GM13976 (cell line): ENCODE data around the gene DCAKD.

Experiments
- DNase-seq: peaks from one replicate; pipeline ENCODE4 v3.0.0; 2012; ENCODE audit warnings: low spot score
- in situ Hi-C: fragments of 300-500 bp; cut with MboI; formaldehyde crosslinking; loops from one replicate; pipeline ENCODE4 v1.12.0; 2022; ENCODE audit warnings: low sequenced_read_pairs, mixed read lengths, inconsistent platforms; ENCODE audit not compliant: unreplicated experiment
- TF ChIP-seq, protein P1 (sequence below): IDR thresholded peaks from 2 replicates; pipeline ENCODE4 v1.5.1; 2012; ENCODE audit warnings: borderline replicate concordance, mild to moderate bottlenecking; ENCODE audit not compliant: insufficient read depth; ENCODE audit errors: extremely low read depth, missing control alignments, control extremely low read depth

DCAKD gene, protein sequence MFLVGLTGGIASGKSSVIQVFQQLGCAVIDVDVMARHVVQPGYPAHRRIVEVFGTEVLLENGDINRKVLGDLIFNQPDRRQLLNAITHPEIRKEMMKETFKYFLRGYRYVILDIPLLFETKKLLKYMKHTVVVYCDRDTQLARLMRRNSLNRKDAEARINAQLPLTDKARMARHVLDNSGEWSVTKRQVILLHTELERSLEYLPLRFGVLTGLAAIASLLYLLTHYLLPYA

DNA sequence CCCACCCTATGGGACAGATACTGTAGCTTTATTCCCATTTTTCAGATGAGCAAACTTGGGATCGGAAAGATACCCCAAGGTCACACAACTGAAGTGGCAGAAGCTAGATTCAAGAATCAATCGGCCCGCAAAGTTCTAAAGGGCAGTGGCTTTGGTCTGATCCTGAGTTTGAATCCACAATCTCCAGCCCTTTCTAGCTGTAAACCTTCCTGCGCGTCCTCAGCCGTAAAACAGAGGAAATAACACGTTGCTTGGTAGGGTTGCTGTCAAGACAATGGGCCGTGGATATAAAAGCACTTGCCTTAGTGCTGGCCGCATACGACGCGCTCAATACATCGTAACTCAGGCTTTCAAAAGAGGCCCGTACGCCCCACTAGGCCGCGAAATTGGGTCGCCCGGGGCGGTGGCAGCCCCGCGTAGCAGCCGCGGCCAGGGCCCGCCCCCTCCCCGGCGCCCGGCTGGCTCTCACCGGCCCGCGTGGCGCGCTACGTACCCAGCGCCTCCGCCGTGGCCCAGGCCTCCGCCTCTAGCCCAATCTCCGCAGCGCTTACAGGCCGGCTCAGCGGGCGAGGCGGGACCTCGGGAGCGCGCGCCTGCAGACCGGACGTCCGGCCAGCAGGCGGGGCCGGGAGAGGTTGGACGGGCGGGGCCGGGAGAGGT lies at the start of gene DCAKD:
DCAKD (minus strand) TSS at position 573 of the 660 bp plus-strand sequence. CDS start 16,747 bp downstream, outside the sequence.
- in situ Hi-C loops: no loop called here
- peak; percentile 95 for DNase-seq
- TF ChIP-seq, protein P1, sequence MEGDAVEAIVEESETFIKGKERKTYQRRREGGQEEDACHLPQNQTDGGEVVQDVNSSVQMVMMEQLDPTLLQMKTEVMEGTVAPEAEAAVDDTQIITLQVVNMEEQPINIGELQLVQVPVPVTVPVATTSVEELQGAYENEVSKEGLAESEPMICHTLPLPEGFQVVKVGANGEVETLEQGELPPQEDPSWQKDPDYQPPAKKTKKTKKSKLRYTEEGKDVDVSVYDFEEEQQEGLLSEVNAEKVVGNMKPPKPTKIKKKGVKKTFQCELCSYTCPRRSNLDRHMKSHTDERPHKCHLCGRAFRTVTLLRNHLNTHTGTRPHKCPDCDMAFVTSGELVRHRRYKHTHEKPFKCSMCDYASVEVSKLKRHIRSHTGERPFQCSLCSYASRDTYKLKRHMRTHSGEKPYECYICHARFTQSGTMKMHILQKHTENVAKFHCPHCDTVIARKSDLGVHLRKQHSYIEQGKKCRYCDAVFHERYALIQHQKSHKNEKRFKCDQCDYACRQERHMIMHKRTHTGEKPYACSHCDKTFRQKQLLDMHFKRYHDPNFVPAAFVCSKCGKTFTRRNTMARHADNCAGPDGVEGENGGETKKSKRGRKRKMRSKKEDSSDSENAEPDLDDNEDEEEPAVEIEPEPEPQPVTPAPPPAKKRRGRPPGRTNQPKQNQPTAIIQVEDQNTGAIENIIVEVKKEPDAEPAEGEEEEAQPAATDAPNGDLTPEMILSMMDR: no peak

DNA sequence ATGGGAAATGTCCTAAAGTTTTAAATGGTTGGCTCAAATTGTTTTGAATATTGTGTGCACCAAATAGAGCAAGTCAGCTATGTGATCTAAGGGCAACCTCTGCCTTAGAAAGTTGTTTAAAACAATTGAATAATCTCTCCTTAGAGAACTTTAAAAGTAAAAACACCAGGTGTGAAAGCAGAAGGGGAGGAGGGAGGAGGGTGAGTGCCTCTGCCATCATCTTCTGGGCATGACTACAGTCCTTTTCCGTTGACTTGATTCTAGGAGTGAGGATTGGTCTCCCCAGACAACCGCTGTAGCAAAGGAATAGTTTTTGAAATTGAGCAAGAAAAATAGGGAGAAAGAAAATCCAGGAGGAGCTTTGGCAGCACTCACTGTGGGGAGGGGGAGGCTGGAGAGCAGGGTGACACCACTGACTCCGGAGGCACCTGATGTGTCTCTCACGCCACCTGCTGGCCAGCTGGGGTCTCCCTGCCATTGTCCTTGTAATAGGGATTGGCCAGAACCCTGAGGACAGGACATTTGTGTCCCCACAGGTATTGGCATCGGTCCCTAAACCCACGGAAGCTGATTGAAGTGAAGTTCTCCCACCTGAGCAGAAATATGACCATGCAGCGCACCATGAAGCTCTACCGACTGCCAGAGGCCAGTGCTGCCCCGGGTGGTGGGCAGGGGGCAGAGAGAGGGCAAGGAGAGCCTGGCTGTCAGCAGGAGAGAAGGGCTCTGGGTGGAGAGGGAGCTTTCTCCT lies 47.6 kb upstream of the DCAKD start:
- peak; percentile 90 for DNase-seq
- in situ Hi-C loops: no loop called here
- TF ChIP-seq, protein P1: peak; percentile 86

DNA sequence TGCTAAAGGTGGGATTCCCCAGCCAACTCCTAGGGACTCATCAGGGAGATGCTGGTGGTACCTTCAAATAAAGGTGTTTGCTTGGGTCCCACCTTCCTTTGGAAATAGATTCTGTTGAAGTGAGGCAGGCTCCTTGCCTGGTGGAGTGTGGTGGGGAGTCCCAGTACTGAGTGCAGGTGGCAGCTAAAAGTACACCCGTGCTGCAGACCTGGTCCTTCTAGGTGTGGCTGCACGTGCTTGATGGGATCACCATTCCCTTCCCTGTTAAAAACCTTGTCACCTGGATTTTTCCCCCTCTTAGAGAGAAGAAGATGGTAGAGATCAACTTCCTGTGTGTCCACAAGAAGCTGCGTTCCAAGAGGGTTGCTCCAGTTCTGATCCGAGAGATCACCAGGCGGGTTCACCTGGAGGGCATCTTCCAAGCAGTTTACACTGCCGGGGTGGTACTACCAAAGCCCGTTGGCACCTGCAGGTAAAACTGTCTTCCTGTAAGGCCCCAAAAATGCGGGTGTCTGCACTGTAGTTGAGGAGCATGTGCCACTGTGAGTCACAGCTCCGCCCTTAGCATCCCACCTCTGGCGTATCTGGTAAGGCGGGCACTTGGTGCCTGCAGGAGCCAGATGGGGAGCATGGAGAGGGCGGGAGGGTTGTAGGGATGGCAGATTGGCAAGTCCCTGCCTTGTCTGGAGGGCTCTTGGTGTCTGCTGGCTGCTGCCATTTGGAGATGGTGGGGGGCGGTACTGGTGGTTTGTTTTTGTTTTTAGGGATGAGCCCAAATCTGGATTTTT lies 46.8 kb upstream of the DCAKD start:
- DNase-seq: no peak
- in situ Hi-C loops: no loop called here
- TF ChIP-seq, protein P1: no peak

DNA sequence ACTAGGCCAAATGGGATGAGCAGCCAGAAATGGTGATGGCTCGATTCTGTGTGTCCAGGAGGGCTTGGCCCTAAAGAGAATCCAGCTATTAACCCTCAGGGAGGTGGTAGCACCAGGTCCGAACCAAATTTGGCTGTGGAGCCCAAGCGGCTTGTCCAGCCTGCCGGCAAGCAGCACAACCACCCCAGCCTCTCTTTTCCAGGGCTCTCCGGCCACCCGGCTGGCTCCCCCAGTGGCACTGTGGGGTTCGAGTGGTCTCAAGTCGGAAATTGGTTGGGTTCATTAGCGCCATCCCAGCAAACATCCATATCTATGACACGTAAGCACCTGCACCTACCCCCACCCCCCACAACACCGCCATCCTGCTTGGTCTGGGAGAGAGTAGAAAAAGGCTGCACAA lies 45.5 kb upstream of the DCAKD start:
- TF ChIP-seq, protein P1: no peak
- no peak for DNase-seq
- in situ Hi-C loops: no loop called here

DNA sequence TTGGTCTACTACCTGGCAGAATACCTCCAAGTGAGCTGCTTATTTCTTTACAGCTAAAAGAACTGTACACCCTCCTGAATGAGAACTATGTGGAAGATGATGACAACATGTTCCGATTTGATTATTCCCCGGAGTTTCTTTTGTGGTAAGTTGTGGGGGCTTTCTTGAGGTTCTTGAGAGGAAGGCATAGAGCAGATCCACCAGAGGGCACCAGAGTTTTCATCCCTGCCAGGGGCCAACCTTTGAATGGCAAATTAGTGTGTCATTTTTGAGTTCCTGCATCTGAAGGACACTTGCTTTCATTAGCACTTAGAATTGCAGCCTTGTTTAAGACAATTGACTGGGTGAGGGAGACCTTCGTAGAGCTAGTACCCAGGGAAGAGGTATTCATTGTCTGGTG lies 44.7 kb upstream of the DCAKD start:
- TF ChIP-seq, protein P1: no peak
- no peak for DNase-seq
- in situ Hi-C loops: no loop called here

DNA sequence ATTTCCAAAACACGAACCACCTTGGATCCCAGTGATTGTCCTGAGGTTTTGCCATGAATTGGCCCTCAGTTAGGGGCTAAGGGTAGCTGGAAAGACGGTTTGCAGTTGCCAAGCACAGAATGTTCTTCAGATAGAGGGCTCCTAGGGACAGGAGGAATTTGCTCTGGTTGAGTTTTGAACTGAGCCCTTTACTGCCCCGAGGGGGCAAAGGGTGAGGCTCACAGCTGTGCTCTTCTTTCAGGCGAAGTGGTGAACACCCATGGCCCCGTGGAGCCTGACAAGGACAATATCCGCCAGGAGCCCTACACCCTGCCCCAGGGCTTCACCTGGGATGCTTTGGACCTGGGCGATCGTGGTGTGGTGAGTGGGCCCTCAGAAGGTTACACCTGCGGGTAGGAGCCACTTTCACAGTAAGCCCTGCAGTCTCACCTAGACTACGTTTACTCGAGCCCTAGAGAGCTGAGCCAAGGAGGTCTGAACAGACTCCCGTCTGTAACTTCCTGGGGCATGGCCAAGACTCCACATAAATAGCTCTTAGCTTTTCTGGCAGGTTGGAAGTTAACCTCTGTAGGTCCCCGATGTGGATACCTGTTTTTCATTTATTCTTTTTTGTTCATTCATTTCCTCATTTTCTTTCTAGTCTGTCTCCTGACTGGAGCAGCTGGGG lies 42.1 kb upstream of the DCAKD start:
- TF ChIP-seq, protein P1: no peak
- no peak for DNase-seq
- in situ Hi-C loops: no loop called here
